ENCODE results near the gene ACADVL. TPM values are rescaled to one million over a fixed set of nuclear protein-coding genes. Genes with fewer than 3 reads are reported as not detected.

ACADVL gene
- total RNA-seq, 1 experiment from 2014 or later: 558 TPM

- H3F3A ChIP-seq (ENCODE audit: low read length, unreplicated experiment): no peaks in the 10 kb centered on the region
- H3K4me1 ChIP-seq (ENCODE audit: insufficient read depth, low read length): peaks cover 11% of the 10 kb centered on the region; the same call in 1 of the 2 replicates
- CTCF ChIA-PET: no interaction called here
- H3K9me2 ChIP-seq (replicated peaks; ENCODE audit: low read length): no peaks in the 10 kb centered on the region
- DNase-seq (no peak), ATAC-seq (no peak)
- H3K9ac ChIP-seq (ENCODE audit: low read length): no peak overlapping the region
- BruUV-seq (replicated peaks): no TSS peak
- H3K9me3 ChIP-seq (ENCODE audit: low read length): no peaks in the 10 kb centered on the region
- H4K20me1 ChIP-seq (ENCODE audit: low read length): peaks cover 14% of the 10 kb centered on the region; the same call in 1 of the 2 replicates
- no peak overlapping the region for H2AFZ ChIP-seq (ENCODE audit: low read length)
- H3K27me3 ChIP-seq (ENCODE audit: low read length): no peaks in the 10 kb centered on the region
- intact Hi-C loops (cut with micrococcal nuclease): no loop called here
- H3K4me3 ChIP-seq (ENCODE audit: low read length): no peak overlapping the region
- POLR2A ChIA-PET (ENCODE audit: unreplicated experiment): no interaction called here
- TF ChIP-seq, protein P1, sequence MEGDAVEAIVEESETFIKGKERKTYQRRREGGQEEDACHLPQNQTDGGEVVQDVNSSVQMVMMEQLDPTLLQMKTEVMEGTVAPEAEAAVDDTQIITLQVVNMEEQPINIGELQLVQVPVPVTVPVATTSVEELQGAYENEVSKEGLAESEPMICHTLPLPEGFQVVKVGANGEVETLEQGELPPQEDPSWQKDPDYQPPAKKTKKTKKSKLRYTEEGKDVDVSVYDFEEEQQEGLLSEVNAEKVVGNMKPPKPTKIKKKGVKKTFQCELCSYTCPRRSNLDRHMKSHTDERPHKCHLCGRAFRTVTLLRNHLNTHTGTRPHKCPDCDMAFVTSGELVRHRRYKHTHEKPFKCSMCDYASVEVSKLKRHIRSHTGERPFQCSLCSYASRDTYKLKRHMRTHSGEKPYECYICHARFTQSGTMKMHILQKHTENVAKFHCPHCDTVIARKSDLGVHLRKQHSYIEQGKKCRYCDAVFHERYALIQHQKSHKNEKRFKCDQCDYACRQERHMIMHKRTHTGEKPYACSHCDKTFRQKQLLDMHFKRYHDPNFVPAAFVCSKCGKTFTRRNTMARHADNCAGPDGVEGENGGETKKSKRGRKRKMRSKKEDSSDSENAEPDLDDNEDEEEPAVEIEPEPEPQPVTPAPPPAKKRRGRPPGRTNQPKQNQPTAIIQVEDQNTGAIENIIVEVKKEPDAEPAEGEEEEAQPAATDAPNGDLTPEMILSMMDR (conservative IDR thresholded peaks at IDR 0.05; ENCODE audit: low read depth, low read length): no peak
- no peak for TF ChIP-seq EZH2phosphoT487 (IDR thresholded peaks at IDR 0.05; ENCODE audit: borderline replicate concordance, low read length)
- no peak overlapping the region for H3K4me2 ChIP-seq (ENCODE audit: low read length)
- peaks cover 26% of the 10 kb centered on the region for H3K36me3 ChIP-seq (ENCODE audit: low read depth, low read length)
- H3K27ac ChIP-seq (ENCODE audit: low read length): no peak overlapping the region
- H3K79me2 ChIP-seq (ENCODE audit: low read length): peaks cover 25% of the 10 kb centered on the region
Measured at GRCh38 chr17:7224661-7225111, 4.9 kb downstream of the ACADVL start.

DNA sequence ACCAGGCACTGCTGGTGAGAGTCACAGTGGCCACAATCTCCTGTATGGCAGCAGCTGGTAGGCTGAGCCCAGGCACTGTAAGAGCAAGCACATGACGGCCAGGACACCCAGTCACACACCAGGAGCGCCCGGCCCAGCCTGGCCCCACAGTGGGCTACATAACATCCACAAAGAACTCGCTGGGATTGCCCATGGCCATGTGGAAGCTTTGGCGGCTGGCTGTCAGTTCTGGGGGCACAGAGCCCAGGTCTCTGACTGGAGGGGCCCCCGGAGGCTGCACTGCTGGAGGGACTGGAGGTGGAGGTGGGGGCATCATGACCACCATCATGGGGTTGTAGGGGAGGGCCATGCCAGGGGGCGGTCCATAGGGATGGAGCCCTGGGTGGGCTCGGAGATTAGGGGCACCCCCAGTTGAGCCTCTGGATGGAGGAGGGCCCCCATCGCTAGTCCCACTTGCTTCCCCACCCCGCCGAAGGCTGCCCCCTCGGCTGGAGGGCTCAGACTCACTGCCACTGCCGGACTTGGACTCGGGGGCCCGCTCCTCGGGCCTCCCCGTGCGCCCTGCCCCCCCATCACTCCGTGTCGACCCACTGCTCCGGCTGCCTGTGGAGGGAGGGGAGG lies 6.1 kb downstream of the ACADVL start:
- H3K9me2 ChIP-seq (replicated peaks; ENCODE audit: low read length): no peaks in the 10 kb centered on the region
- peaks cover 26% of the 10 kb centered on the region for H3K36me3 ChIP-seq (ENCODE audit: low read depth, low read length)
- CTCF ChIA-PET: no interaction called here
- TF ChIP-seq EZH2phosphoT487 (IDR thresholded peaks at IDR 0.05; ENCODE audit: borderline replicate concordance, low read length): no peak
- TF ChIP-seq, protein P1 (conservative IDR thresholded peaks at IDR 0.05; ENCODE audit: low read depth, low read length): no peak
- no peak for TF ChIP-seq EZH2 (IDR thresholded peaks at IDR 0.05; ENCODE audit: low read length, unreplicated experiment)
- no peak overlapping the region for H3K27ac ChIP-seq (ENCODE audit: low read length)
- POLR2A ChIA-PET (ENCODE audit: unreplicated experiment): no interaction called here
- H4K20me1 ChIP-seq (ENCODE audit: low read length): peaks cover 14% of the 10 kb centered on the region; the same call in 1 of the 2 replicates
- no peaks in the 10 kb centered on the region for H3K9me3 ChIP-seq (ENCODE audit: low read length)
- H3K79me2 ChIP-seq (ENCODE audit: low read length): peaks cover 30% of the 10 kb centered on the region
- H2AFZ ChIP-seq (ENCODE audit: low read length): no peak overlapping the region
- intact Hi-C loops (cut with micrococcal nuclease): no loop called here
- H3F3A ChIP-seq (ENCODE audit: low read length, unreplicated experiment): no peaks in the 10 kb centered on the region
- ATAC-seq: no peak
- BruUV-seq (replicated peaks): no TSS peak
- DNase-seq: no peak
- no peak overlapping the region for H3K4me2 ChIP-seq (ENCODE audit: low read length)
- no peak overlapping the region for H3K4me3 ChIP-seq (ENCODE audit: low read length)
- no peaks in the 10 kb centered on the region for H3K27me3 ChIP-seq (ENCODE audit: low read length)
- peaks cover 8% of the 10 kb centered on the region; the same call in 1 of the 2 replicates for H3K4me1 ChIP-seq (ENCODE audit: insufficient read depth, low read length)
- no peak overlapping the region for H3K9ac ChIP-seq (ENCODE audit: low read length)

All from PC-3 (cell line).